ENCODE results near the gene BACH2. TPM values are rescaled to one million over a fixed set of nuclear protein-coding genes. Genes with fewer than 3 reads are reported as not detected.
"Not testable (repeated sequence)": the region's sequence is repeated elsewhere in the genome, so short reads cannot be mapped to it uniquely, and the experiment has no call there.

Gene BACH2
- total RNA-seq, 4 donors from 2014 or later: 9.3 to 34.5 (median 11.1) TPM

- no peak for TF ChIP-seq POLR2A (IDR thresholded peaks at IDR 0.05)
- TF ChIP-seq CTCF (IDR thresholded peaks at IDR 0.05): no peak
- no peak overlapping the region for H3K4me3 ChIP-seq (ENCODE audit: low read depth, poor library complexity, severe bottlenecking)
- no peak for DNase-seq (ENCODE audit: low spot score in 2 of 2)
- 73 to 75% methylated on average over 3 of the region's 3 CpGs for WGBS, 2 donors
- intact Hi-C loops (cut with DNase I; ENCODE audit: low total_unique reads): no loop called here
These were observed 123.2 kb downstream of the BACH2 start for GRCh38 chr6:90173262-90173925.

GRCh38 chr6:90170601-90171000 lies 126.0 kb downstream of the BACH2 start:
- H3K4me3 ChIP-seq (ENCODE audit: low read depth, poor library complexity, severe bottlenecking): no peak overlapping the region
- no peak for TF ChIP-seq CTCF (IDR thresholded peaks at IDR 0.05)
- DNase-seq (ENCODE audit: low spot score in 2 of 2): no peak
- intact Hi-C loops (cut with DNase I; ENCODE audit: low total_unique reads): no loop called here

- no peak for DNase-seq (ENCODE audit: low spot score in 2 of 2)
- H3K4me3 ChIP-seq (ENCODE audit: low read depth, poor library complexity, severe bottlenecking): no peak overlapping the region
- intact Hi-C loops (cut with DNase I; ENCODE audit: low total_unique reads): no loop called here
- 38 to 44% methylated on average over 4 of the region's 4 CpGs for WGBS, 2 donors
- no peak for TF ChIP-seq CTCF (IDR thresholded peaks at IDR 0.05)
- TF ChIP-seq POLR2A (IDR thresholded peaks at IDR 0.05): no peak
These were observed 127.3 kb downstream of the BACH2 start for GRCh38 chr6:90169374-90169773.

- intact Hi-C loops (cut with DNase I; ENCODE audit: low total_unique reads): no loop called here
- H3K4me3 ChIP-seq (ENCODE audit: low read depth, poor library complexity, severe bottlenecking): no peak overlapping the region
- WGBS, 2 donors: 26% methylated on average over 4 of the region's 4 CpGs
- no peak for DNase-seq (ENCODE audit: low spot score in 2 of 2)
- TF ChIP-seq CTCF (IDR thresholded peaks at IDR 0.05) (no peak), POLR2A (IDR thresholded peaks at IDR 0.05) (no peak)
These were observed 127.9 kb downstream of the BACH2 start for GRCh38 chr6:90168693-90169131.

GRCh38 chr6:90167514-90168379 lies 128.9 kb downstream of the BACH2 start:
- no peak for DNase-seq (ENCODE audit: low spot score in 2 of 2)
- TF ChIP-seq POLR2A (IDR thresholded peaks at IDR 0.05): no peak
- no peak for TF ChIP-seq CTCF (IDR thresholded peaks at IDR 0.05)

GRCh38 chr6:90166155-90166924 lies 130.3 kb downstream of the BACH2 start:
- H3K4me3 ChIP-seq (ENCODE audit: low read depth, poor library complexity, severe bottlenecking); intact Hi-C loops (cut with DNase I; ENCODE audit: low total_unique reads); DNase-seq (ENCODE audit: low spot score in 2 of 2): not testable (repeated sequence)
- WGBS, 2 donors: 87 to 90% methylated on average over 7 of the region's 7 CpGs

More at GRCh38 chr6:90167514-90168379, 128.9 kb downstream of the BACH2 start:
- H3K4me3 ChIP-seq (ENCODE audit: low read depth, poor library complexity, severe bottlenecking): no peak overlapping the region
- WGBS, 2 donors: 73 to 83% methylated on average over 4 of the region's 4 CpGs
- intact Hi-C loops (cut with DNase I; ENCODE audit: low total_unique reads): no loop called here
